HepG2 (cell line): ENCODE measurements around the gene KMT2D. TPM values are rescaled to one million over a fixed set of nuclear protein-coding genes. Genes with fewer than 3 reads are reported as not detected.
A peak's percentile ranks its signal among the peaks of the same experiment; 100 is the strongest.

ENCODE experiments used
- ARID4A ChIP-seq: sonication (generic); formaldehyde crosslinking; IDR thresholded peaks from 2 replicates; pipeline ENCODE4 v1.5.0; 2020; ENCODE audit warnings: mild to moderate bottlenecking, missing genetic modification reagents, borderline replicate concordance
- CEBPG ChIP-seq: IDR thresholded peaks from 2 replicates; pipeline ENCODE4 v1.6.1; 2016
- FOXA3 ChIP-seq: IDR thresholded peaks from 2 replicates; pipeline ENCODE4 v1.6.1; 2016; ENCODE audit warnings: missing genetic modification reagents, missing compliant biosample characterization
- JARID2 ChIP-seq: sonication (generic); formaldehyde crosslinking; IDR thresholded peaks from 2 replicates; pipeline ENCODE4 v1.8.1; 2023; ENCODE audit warnings: missing genetic modification reagents, inconsistent platforms; ENCODE audit not compliant: insufficient replicate concordance
- KDM2A ChIP-seq: sonication (generic); formaldehyde crosslinking; IDR thresholded peaks from 2 replicates; pipeline ENCODE4 v1.4.0; 2020; ENCODE audit warnings: low read depth, missing genetic modification reagents, borderline replicate concordance
- PAF1 ChIP-seq: IDR thresholded peaks from 2 replicates; pipeline ENCODE4 v1.6.1; 2016; ENCODE audit warnings: missing genetic modification reagents, missing compliant biosample characterization
- PCBP1 ChIP-seq: fragments of 200-400 bp; formaldehyde crosslinking; IDR thresholded peaks from 2 replicates; pipeline ENCODE4 v1.6.1; 2017; ENCODE audit warnings: mild to moderate bottlenecking, low read depth, low read length, borderline replicate concordance
- SMAD1 ChIP-seq: sonication (generic); formaldehyde crosslinking; IDR thresholded peaks from 2 replicates; pipeline ENCODE4 v1.4.0; 2020; ENCODE audit warnings: missing genetic modification reagents, low read depth, mild to moderate bottlenecking, borderline replicate concordance
- SOX13 ChIP-seq, 3 experiments: fragments of 450-650 bp in 1 of 3; sonication (generic) in 1 of 3; formaldehyde crosslinking in 1 of 3; IDR thresholded peaks in 2 of 3; conservative IDR thresholded peaks in 1 of 3; 2 replicates each; pipeline versions ENCODE4 v1.5.0 to v1.6.1; 2016 to 2020; ENCODE audit warnings: antibody characterized with exemption in 1 of 3, mild to moderate bottlenecking in 1 of 3, missing compliant biosample characterization in 1 of 3, missing genetic modification reagents in 1 of 3, moderate library complexity in 1 of 3
- ZBTB26 ChIP-seq: IDR thresholded peaks from 2 replicates; pipeline ENCODE4 v1.6.1; 2016; ENCODE audit warnings: missing compliant biosample characterization, missing genetic modification reagents, borderline replicate concordance
- ZBTB42 ChIP-seq: sonication (generic); formaldehyde crosslinking; IDR thresholded peaks from 2 replicates; pipeline ENCODE4 v1.5.0; 2020; ENCODE audit warnings: mild to moderate bottlenecking, missing genetic modification reagents
- ZNF362 ChIP-seq: sonication (generic); formaldehyde crosslinking; IDR thresholded peaks from 2 replicates; pipeline ENCODE4 v1.4.0; 2020; ENCODE audit warnings: missing genetic modification reagents, mild to moderate bottlenecking, borderline replicate concordance
- ZNF367 ChIP-seq: sonication (generic); formaldehyde crosslinking; IDR thresholded peaks from 2 replicates; pipeline ENCODE4 v1.4.0; 2020; ENCODE audit warnings: missing genetic modification reagents, borderline replicate concordance
- ZNF644 ChIP-seq: IDR thresholded peaks from 2 replicates; pipeline ENCODE4 v1.6.1; 2016; ENCODE audit warnings: low read depth
- polyA plus RNA-seq, 8 experiments: library from polyadenylated mRNA; depleted of rRNA in 3 of 8; stranded (reverse) in 7 of 8; unstranded in 1 of 8; fragments of >200 nt; fragmentation: Illumina TruSeq in 4 of 8; extraction: Trizol in 4 of 8; gene quantifications; 2 replicates each; pipeline versions ENCODE4 v1.2.1 to v1.2.3, GENCODE V29; 2011 to 2016; ENCODE audit warnings: low read depth in 4 of 8, missing spikeins in 1 of 8, mixed read lengths in 1 of 8; ENCODE audit not compliant: insufficient read depth in 1 of 8
- total RNA-seq, 5 experiments: library from RNA; depleted of rRNA; stranded (reverse); fragments of >200 nt; fragmentation: Illumina TruSeq; extraction: Trizol; gene quantifications; 2 replicates each; pipeline ENCODE4 v1.2.3, GENCODE V29; 2016; ENCODE audit warnings: low read depth in 1 of 5
- TF ChIP-seq, protein P1 (sequence below): IDR thresholded peaks from 2 replicates; pipeline ENCODE4 v1.6.1; 2016; ENCODE audit warnings: mild to moderate bottlenecking

The KMT2D gene
- total and polyA plus RNA-seq, 2 of the 13 experiments (the other 11 are each of a cell fraction or from before 2014, with no cell fraction given) = 8.1 to 10.4 TPM

GRCh38 chr12:49060237-49061156 lies at the start of gene KMT2D (continued):
- TF ChIP-seq ZBTB26 = peak; percentile 84; the same call in 1 of the 2 replicates
- TF ChIP-seq ZNF362 = peak; percentile 58; the same call in 1 of the 2 replicates
- TF ChIP-seq, protein P1, sequence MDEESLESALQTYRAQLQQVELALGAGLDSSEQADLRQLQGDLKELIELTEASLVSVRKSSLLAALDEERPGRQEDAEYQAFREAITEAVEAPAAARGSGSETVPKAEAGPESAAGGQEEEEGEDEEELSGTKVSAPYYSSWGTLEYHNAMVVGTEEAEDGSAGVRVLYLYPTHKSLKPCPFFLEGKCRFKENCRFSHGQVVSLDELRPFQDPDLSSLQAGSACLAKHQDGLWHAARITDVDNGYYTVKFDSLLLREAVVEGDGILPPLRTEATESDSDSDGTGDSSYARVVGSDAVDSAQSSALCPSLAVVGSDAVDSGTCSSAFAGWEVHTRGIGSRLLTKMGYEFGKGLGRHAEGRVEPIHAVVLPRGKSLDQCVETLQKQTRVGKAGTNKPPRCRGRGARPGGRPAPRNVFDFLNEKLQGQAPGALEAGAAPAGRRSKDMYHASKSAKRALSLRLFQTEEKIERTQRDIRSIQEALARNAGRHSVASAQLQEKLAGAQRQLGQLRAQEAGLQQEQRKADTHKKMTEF (CRISPR knock-in tag) = peak; percentile 99
- TF ChIP-seq ZNF644 (CRISPR knock-in tag) = no peak
- TF ChIP-seq PCBP1 = peak; percentile 100
- 0 out of 2 replicates have a peak, but pooled peaks have one; percentile 67 for TF ChIP-seq ZBTB42 (CRISPR knock-in tag)
- no peak; the same call in 1 of the 2 replicates for TF ChIP-seq SMAD1 (CRISPR knock-in tag)
- peak; percentile 60 for TF ChIP-seq FOXA3 (CRISPR knock-in tag)
- TF ChIP-seq KDM2A (CRISPR knock-in tag) = peak; percentile 96
- TF ChIP-seq PAF1 (CRISPR knock-in tag) = no peak
- TF ChIP-seq CEBPG (CRISPR knock-in tag) = peak; percentile 35; the same call in 1 of the 2 replicates
- peak; percentile 97 for TF ChIP-seq ARID4A
- no peak for TF ChIP-seq SOX13 (IDR thresholded peaks at IDR 0.05)
- peak in 1 of 2 experiments; percentile 57; a peak in 2 of 4 replicates for TF ChIP-seq SOX13 (CRISPR knock-in tag; conservative IDR thresholded peaks at IDR 0.05 in 1 of 2, IDR thresholded peaks at IDR 0.05 in 1 of 2)
- peak; percentile 23; the same call in 1 of the 2 replicates for TF ChIP-seq ZNF367 (CRISPR knock-in tag)
- no peak for TF ChIP-seq JARID2 (CRISPR knock-in tag)
